ENCODE measurements around the gene HOXD3. TPM values are rescaled to one million over a fixed set of nuclear protein-coding genes. Genes with fewer than 3 reads are reported as not detected.

Gene HOXD3
- total RNA-seq, 1 experiment from 2014 or later, result 5.0 TPM

- no peak for DNase-seq (ENCODE audit: low read depth)
Observed at GRCh38 chr2:176149481-176149938, 7.6 kb upstream of the HOXD3 start.

DNA sequence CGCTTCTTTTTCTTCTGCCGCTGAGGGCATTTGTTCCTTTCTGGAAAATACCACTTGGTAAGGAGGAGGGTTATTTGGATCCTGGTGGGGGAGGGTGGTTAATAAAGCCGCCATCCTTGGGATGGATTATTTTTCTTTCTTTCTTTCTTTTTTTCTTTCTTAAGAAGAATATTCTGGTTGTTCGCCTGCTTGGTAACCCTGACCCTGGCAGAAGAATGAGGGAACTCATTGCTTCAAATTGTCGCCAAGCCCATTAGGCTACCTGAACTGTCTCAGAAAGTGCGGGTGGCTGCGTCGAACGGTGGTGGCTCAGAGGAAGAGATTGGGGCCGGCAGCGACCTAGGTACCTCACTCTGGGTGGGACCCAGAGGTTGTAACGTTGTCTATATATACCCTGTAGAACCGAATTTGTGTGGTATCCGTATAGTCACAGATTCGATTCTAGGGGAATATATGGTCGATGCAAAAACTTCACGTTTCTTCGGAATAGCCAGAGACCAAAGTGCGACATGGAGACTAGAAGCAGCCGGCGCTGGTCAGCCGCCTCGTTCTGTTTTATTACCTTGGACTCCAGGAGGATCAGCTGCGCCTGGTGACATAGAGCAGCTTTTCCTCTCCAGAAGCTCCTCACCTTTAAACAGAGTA, 7.0 kb upstream of the HOXD3 start:
- DNase-seq (ENCODE audit: low read depth), result no peak

GRCh38 chr2:176150584-176151441, 6.3 kb upstream of the HOXD3 start:
- no peak for DNase-seq (ENCODE audit: low read depth)

DNA sequence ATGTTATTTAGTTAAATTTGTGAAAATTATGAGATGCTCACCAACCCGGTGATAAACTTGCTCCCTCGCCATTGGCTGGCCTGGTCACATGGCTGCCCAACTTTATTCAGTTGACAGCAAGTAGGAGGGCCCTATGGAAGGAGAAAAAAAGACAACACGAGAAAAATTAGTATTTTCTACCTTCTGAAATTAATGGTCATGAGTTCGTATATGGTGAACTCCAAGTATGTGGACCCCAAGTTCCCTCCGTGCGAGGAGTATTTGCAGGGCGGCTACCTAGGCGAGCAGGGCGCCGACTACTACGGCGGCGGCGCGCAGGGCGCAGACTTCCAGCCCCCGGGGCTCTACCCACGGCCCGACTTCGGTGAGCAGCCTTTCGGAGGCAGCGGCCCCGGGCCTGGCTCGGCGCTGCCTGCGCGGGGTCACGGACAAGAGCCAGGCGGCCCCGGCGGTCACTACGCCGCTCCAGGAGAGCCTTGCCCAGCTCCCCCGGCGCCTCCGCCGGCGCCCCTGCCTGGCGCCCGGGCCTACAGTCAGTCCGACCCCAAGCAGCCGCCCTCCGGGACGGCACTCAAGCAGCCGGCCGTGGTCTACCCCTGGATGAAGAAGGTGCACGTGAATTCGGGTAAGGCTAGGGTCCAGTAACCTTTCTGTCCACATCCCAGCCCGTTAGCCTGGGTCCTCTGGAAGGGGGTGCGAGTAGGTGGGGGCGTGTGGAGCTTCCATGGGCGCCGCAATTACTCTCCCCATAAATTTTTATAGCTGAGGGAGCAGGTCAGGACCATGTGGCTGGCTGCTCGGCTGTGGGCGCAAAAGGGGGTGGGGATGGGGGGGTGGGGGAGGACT, 5.4 kb upstream of the HOXD3 start, which contains the start of gene HOXD4:
HOXD4 (plus strand) TSS at position 109 of the 846 bp plus-strand sequence; CDS start at position 193, 84 bp downstream.
- no peak for DNase-seq (ENCODE audit: low read depth)

DNA sequence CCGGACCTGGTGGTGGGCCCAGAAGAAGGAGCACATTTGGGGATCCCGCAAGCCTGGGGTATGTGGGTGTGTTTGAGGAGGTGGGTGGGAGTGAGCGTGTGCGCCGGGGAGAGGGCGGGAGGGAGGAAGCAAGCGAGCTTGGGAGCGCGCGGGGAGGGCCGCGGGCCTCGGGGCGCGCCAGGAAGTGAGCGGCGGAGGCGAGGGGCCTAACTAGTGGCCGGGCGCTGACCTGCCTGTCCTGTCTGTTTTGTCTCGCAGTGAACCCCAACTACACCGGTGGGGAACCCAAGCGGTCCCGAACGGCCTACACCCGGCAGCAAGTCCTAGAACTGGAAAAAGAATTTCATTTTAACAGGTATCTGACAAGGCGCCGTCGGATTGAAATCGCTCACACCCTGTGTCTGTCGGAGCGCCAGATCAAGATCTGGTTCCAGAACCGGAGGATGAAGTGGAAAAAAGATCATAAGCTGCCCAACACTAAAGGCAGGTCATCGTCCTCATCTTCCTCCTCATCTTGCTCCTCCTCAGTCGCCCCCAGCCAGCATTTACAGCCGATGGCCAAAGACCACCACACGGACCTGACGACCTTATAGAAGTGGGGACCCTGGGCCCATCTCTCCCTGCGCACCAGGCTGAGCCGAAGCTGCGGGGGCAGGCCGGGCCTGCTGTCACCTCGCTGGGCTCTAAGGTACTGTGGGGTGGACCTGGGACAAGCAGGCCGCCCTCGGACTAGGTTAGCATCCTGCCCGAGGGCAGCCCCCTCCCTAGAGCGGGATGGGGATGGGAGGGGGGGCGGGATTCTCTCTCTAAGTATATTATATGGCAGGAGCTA, 4.5 kb upstream of the HOXD3 start:
- no peak for DNase-seq (ENCODE audit: low read depth)

GRCh38 chr2:176154576-176155252, 2.4 kb upstream of the HOXD3 start:
- no peak for DNase-seq (ENCODE audit: low read depth)

GRCh38 chr2:176155356-176156044, 1.6 kb upstream of the HOXD3 start:
- no peak for DNase-seq (ENCODE audit: low read depth)

DNA sequence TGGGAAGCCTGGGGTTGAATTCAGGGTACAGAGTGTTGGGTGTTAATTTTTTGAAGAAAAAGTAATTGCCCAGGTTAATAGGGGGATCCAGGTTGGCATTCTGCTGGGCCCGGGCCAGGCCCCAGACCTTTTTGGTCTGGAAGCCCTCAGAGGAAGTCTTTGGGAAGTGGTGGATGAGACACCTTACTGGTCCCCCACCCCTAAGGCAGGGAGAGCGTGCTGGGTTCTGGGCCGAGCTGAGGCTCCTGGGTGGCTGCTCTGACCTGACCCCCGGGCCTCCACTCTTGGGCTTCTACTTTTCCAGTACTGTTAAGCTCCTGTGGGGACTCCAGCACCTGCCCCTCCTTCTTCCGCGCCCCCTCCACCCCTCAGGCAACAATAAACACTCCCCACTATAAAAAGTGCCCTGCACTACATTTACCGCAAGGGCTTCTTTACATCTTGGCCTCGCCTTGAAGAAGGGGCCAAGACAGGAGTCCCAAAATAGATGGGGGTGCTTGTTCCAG, 753 bp upstream of the HOXD3 start:
- DNase-seq (ENCODE audit: low read depth), result no peak

- DNase-seq (ENCODE audit: low read depth), result peak; percentile 55
Observed at GRCh38 chr2:176157499-176158185, 535 bp downstream of the HOXD3 start.

GRCh38 chr2:176158186-176158591, 1.1 kb downstream of the HOXD3 start:
- DNase-seq (ENCODE audit: low read depth), result peak; percentile 43

DNA sequence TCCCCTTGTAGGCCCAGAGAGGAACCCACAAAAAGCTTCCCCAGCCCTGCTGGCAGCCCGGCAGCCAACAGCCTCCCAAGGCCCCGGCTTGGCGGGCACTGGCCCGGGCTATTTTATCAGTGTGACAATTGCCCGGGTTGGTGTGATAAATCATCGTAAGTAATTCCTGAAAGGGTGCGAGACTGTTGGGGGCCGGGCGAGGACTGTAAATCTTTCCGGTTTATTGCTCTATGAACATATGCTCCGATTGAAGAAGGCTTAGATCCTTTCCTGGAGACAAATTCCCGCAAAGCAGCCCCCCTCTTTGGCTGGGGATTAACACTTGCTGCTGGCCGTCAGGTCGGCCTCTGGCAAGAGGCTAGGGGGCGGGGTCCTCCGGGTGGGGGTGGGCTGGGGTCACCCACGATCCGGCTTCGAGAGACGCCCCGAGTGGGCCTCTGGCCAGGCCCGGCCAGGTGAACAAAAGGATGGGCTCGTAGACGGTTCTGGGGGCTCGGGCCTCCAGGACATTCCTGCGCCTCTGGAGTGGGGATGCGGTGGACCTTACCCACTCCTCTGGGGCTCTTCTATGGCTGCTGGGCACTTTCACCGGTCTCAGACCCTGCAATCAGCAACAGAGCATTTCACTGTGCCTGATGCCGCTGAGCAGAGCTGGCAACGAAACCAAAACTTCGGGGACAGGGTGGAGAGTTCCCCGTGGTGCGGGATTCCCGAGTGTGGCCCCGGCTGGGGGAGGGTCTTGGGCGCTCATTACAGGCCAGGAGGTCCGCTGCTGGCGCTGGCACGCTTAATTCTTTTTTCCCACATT, 2.0 kb downstream of the HOXD3 start:
- DNase-seq (ENCODE audit: low read depth), result no peak

GRCh38 chr2:176159663-176160250, 2.6 kb downstream of the HOXD3 start:
- no peak for DNase-seq (ENCODE audit: low read depth)

DNA sequence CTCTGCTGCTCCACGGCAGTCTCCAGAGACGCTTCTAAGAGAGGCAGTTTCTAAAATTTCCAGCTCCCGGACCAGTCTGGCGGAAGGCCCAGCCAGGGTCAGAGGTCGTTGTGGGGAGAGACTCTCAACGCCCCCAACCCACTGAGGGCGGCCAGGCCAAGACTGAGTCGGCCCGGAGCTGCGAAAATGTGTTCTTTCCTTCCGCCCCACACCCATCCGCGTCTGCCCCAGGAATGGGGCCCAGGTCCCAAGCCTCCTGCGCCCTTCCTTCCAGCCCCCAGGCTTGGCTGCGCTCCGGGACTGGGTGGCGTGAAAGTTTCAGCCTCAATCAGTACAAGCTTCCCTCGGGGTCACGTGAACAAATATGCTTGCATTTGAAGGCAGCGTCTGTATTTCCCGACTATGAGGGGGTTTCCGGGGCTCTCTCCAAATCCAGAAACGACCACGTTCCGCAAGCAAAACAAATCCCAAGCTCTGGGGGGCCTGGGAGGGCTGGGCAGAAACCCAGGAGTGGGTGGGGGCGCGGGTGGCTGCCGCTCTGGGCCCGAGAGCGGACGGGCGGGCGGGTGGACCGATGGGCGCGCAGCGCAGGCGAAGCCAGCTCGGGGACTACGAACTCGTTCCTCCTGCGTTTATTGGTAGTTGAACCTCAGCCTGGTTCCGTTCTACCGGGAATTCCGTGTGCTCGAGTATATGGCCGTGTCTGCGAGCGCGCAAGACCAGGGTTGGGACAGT, 3.3 kb downstream of the HOXD3 start:
- no peak for DNase-seq (ENCODE audit: low read depth)

GRCh38 chr2:176160986-176161824, 4.1 kb downstream of the HOXD3 start:
- no peak for DNase-seq (ENCODE audit: low read depth)

DNA sequence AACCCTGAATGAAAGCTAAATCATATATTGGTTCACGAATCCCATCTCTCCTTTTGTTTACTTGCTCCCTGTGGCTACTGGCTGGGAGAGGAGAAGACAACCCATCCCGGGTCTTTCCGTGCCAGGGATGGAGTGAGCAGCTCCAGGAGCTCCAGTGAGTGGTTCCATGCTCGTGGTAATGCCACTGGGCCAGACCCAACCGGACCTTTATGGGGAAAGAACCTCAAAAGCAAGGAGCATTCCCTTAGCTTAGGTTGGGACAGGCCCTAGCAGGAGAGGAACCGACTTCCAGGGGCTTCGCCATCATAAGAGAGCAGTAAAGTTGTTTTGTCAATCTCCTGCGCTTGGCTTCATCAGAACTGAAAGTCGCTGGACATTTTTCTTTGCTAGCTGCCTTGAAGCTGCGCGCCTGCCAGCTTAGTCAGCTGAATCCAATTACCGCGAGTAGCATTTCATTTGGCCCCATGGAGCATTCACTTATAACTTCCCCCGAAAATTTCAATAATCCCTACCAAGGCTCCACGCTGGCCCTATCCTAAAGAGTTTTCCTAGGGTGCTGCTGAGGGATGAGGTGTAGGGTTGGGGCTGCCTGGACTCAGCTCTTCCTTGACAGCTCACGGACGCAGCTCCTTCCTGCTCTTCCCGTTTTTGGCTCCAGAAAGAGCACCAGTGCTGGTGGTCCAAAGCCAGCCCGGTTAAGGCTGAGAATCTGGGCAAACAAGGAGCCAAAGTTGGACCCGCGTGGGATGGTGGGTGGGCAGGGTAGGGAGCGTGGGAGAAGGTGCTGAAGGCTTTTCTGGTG, 4.9 kb downstream of the HOXD3 start:
- DNase-seq (ENCODE audit: low read depth), result no peak
